HCT116 (cell line): ENCODE measurements around the gene TEX2. TPM values are rescaled to one million over a fixed set of nuclear protein-coding genes. Genes with fewer than 3 reads are reported as not detected.

Experiments
- ATAC-seq: fragments of 200-7000 bp; cut with Tn5 transposase; 2 replicates; pipeline ENCODE4 v1.9.1; 2020; ENCODE audit warnings: mild to moderate bottlenecking, moderate library complexity
- BruUV-seq: library from RNA; stranded (reverse); fragments of 400-500 nt; replicated peaks from 2 replicates; lab custom pipeline; 2021; lab: Mats Ljungman, UMichigan
- CTCF ChIA-PET: fragments of 300-600 bp; sonication (Branson Sonifier 250); formaldehyde crosslinking; loops from one replicate; lab custom pipeline; 2021; ENCODE audit warnings: antibody characterized with exemption; lab: Charles Lee
- POLR2A ChIA-PET: fragments of 300-600, 350-600 bp; sonication (Branson Sonifier 250); formaldehyde crosslinking; loops from one replicate; lab custom pipeline; 2021; ENCODE audit warnings: antibody characterized with exemption; lab: Charles Lee
- RAD21 ChIA-PET, 2 experiments: fragments of 300-600 bp; sonication (Branson Sonifier 250); formaldehyde crosslinking; loops; one replicate each; lab custom pipeline; 2023; ENCODE audit warnings: low total read pairs in 2 of 2; ENCODE audit not compliant: uncharacterized antibody in 2 of 2, unreplicated experiment in 2 of 2, low non-redundant PET in 1 of 2; lab: Charles Lee
- DNase-seq: peaks from one replicate; pipeline ENCODE4 v3.0.0-alpha.2; 2010; ENCODE audit warnings: low read depth, low spot score
- H2AFZ ChIP-seq: fragments of 200-600 bp; shearing (Covaris generic), sonication (generic); 2 replicates; pipeline ENCODE4 v1.6.1; 2017; ENCODE audit warnings: low read depth, mixed run types, mixed read lengths, antibody characterized with exemption, low read length; ENCODE audit not compliant: poor library complexity, severe bottlenecking
- H3K27ac ChIP-seq: 2 replicates; pipeline ENCODE4 v1.5.1; 2012; ENCODE audit warnings: low read depth, low read length
- H3K27me3 ChIP-seq: fragments of 200-600 bp; sonication (generic); 2 replicates; pipeline ENCODE4 v1.6.1; 2016; ENCODE audit warnings: mixed run types, low read length, mixed read lengths; ENCODE audit not compliant: insufficient read depth
- H3K36me3 ChIP-seq, 2 experiments: fragments of 200-500 bp in 1 of 2; fragments of 200-600 bp in 1 of 2; sonication (Bioruptor generic) in 1 of 2; sonication (generic) in 1 of 2; 2 replicates each; pipeline versions ENCODE4 v1.5.1 to v1.6.1; 2014 to 2016; ENCODE audit warnings: low read length in 2 of 2, inconsistent platforms in 1 of 2, mixed read lengths in 1 of 2, mixed run types in 1 of 2; ENCODE audit not compliant: insufficient read depth in 2 of 2, control insufficient read depth in 1 of 2
- H3K4me1 ChIP-seq, 2 experiments: fragments of 200-600 bp in 1 of 2; sonication (generic) in 1 of 2; 2 replicates each; pipeline versions ENCODE4 v1.5.1 to v1.6.1; 2012 to 2017; ENCODE audit warnings: low read length in 2 of 2, inconsistent platforms in 1 of 2, mild to moderate bottlenecking in 1 of 2, mixed read lengths in 1 of 2, mixed run types in 1 of 2, moderate library complexity in 1 of 2; ENCODE audit not compliant: insufficient read depth in 2 of 2, control insufficient read depth in 1 of 2
- H3K4me2 ChIP-seq: fragments of 200-600 bp; sonication (generic); 2 replicates; pipeline ENCODE4 v1.6.1; 2017; ENCODE audit warnings: mixed run types, low read length, mixed read lengths
- H3K4me3 ChIP-seq, 2 experiments: fragments of 200-600 bp in 1 of 2; sonication (generic) in 1 of 2; replicated peaks in 1 of 2; 2 replicates each; pipeline ENCODE4 v1.5.1; 2011 to 2016; ENCODE audit warnings: low read length in 2 of 2, control low read depth in 1 of 2, low read depth in 1 of 2, mild to moderate bottlenecking in 1 of 2, mixed read lengths in 1 of 2, mixed run types in 1 of 2
- H3K79me2 ChIP-seq: fragments of 200-600 bp; sonication (generic); 2 replicates; pipeline ENCODE4 v1.6.1; 2017; ENCODE audit warnings: mild to moderate bottlenecking, mixed run types, low read length, moderate library complexity, mixed read lengths; ENCODE audit not compliant: insufficient read depth
- H3K9ac ChIP-seq: fragments of 200-600 bp; sonication (generic); 2 replicates; pipeline ENCODE4 v1.6.1; 2016; ENCODE audit warnings: low read length, mixed read lengths
- H3K9me2 ChIP-seq: fragments of 200-600 bp; sonication (generic), shearing (Covaris generic); 2 replicates; pipeline ENCODE4 v1.6.1; 2017; ENCODE audit warnings: mixed run types, mild to moderate bottlenecking, moderate library complexity; ENCODE audit not compliant: insufficient read depth
- H3K9me3 ChIP-seq, 2 experiments: fragments of 200-500 bp in 1 of 2; fragments of 200-600 bp in 1 of 2; sonication (Bioruptor generic) in 1 of 2; sonication (generic) in 1 of 2; 2 replicates each; pipeline ENCODE4 v1.6.1; 2014 to 2017; ENCODE audit warnings: low read length in 2 of 2, mixed read lengths in 2 of 2, inconsistent platforms in 1 of 2, low read depth in 1 of 2, mild to moderate bottlenecking in 1 of 2, mixed run types in 1 of 2, moderate library complexity in 1 of 2; ENCODE audit not compliant: control insufficient read depth in 1 of 2, insufficient read depth in 1 of 2
- H4K20me1 ChIP-seq: fragments of 200-600 bp; sonication (generic), shearing (Covaris generic); 2 replicates; pipeline ENCODE4 v1.6.1; 2017; ENCODE audit warnings: mixed run types, mild to moderate bottlenecking, moderate library complexity; ENCODE audit not compliant: insufficient read depth
- CBX3 ChIP-seq: IDR thresholded peaks from 2 replicates; pipeline ENCODE4 v1.6.1; 2012; ENCODE audit warnings: low read depth
- CEBPB ChIP-seq: IDR thresholded peaks from 2 replicates; pipeline ENCODE4 v1.6.1; 2012; ENCODE audit warnings: low read depth
- CTCF ChIP-seq, 3 experiments: fragments of 200-600 bp in 1 of 3; sonication (generic) in 1 of 3; IDR thresholded peaks in 2 of 3; conservative IDR thresholded peaks in 1 of 3; 2 replicates each; pipeline ENCODE4 v1.5.1; 2012 to 2017; ENCODE audit warnings: low read depth in 2 of 3, low read length in 2 of 3, antibody characterized with exemption in 1 of 3, borderline replicate concordance in 1 of 3, control low read depth in 1 of 3, mild to moderate bottlenecking in 1 of 3, mixed read lengths in 1 of 3, mixed run types in 1 of 3, moderate library complexity in 1 of 3; ENCODE audit not compliant: insufficient read depth in 1 of 3
- EGR1 ChIP-seq: IDR thresholded peaks from 2 replicates; pipeline ENCODE4 v1.6.1; 2012; ENCODE audit warnings: low read depth
- EZH2 ChIP-seq: fragments of 200-600 bp; sonication (generic); IDR thresholded peaks from 2 replicates; pipeline ENCODE4 v1.6.1; 2017; ENCODE audit warnings: antibody characterized with exemption, mixed run types
- EZH2phosphoT487 ChIP-seq: fragments of 200-600 bp; IDR thresholded peaks from 2 replicates; pipeline ENCODE4 v1.6.1; 2018; ENCODE audit warnings: antibody characterized with exemption, borderline replicate concordance
- FOSL1 ChIP-seq: IDR thresholded peaks from 2 replicates; pipeline ENCODE4 v1.6.1; 2012; ENCODE audit warnings: low read depth
- JUND ChIP-seq: IDR thresholded peaks from 2 replicates; pipeline ENCODE4 v1.6.1; 2012
- MAX ChIP-seq: IDR thresholded peaks from 2 replicates; pipeline ENCODE4 v1.6.1; 2012
- POLR2A ChIP-seq: IDR thresholded peaks from 2 replicates; pipeline ENCODE4 v1.7.0; 2011; ENCODE audit warnings: borderline replicate concordance; ENCODE audit not compliant: insufficient read depth, insufficient read length; ENCODE audit errors: extremely low read depth
- SIN3A ChIP-seq: IDR thresholded peaks from 2 replicates; pipeline ENCODE4 v1.6.1; 2012; ENCODE audit warnings: low read depth
- SP1 ChIP-seq: IDR thresholded peaks from 2 replicates; pipeline ENCODE4 v1.6.1; 2012; ENCODE audit warnings: low read depth
- TCF7L2 ChIP-seq: IDR thresholded peaks from 2 replicates; pipeline ENCODE4 v1.7.0; 2011; ENCODE audit warnings: borderline replicate concordance, inconsistent platforms; ENCODE audit not compliant: insufficient read depth, insufficient read length; ENCODE audit errors: extremely low read depth
- YY1 ChIP-seq: IDR thresholded peaks from 2 replicates; pipeline ENCODE4 v1.6.1; 2011; ENCODE audit warnings: low read length, low read depth, moderate library complexity, mild to moderate bottlenecking; ENCODE audit not compliant: insufficient replicate concordance; ENCODE audit errors: extremely low read depth
- ZBTB33 ChIP-seq: IDR thresholded peaks from 2 replicates; pipeline ENCODE4 v1.6.1; 2011; ENCODE audit warnings: mild to moderate bottlenecking, low read length, moderate library complexity; ENCODE audit not compliant: insufficient replicate concordance; ENCODE audit errors: extremely low read depth
- ZNF274 ChIP-seq: fragments of 200-500 bp; sonication (Bioruptor generic); IDR thresholded peaks from 2 replicates; pipeline ENCODE4 v1.6.1; 2014; ENCODE audit warnings: mild to moderate bottlenecking, low read depth, low read length, inconsistent platforms
- intact Hi-C: fragments of 100-400 bp; cut with micrococcal nuclease; formaldehyde crosslinking; loops from 2 replicates; pipeline ENCODE4 v1.10.0; 2022
- total RNA-seq: library from RNA; stranded (reverse); gene quantifications from one replicate; pipeline ENCODE4 v1.2.1, GENCODE V29; 2021; ENCODE audit not compliant: unreplicated experiment

TEX2 gene
- total RNA-seq, 1 experiment from 2014 or later: 24.6 TPM

GRCh38 chr17:64234961-64235360 lies 28.1 kb downstream of the TEX2 start:
- TF ChIP-seq YY1 (no peak), TCF7L2 (no peak), EZH2 (no peak), FOSL1 (no peak), SIN3A (no peak), CBX3 (no peak), SP1 (no peak), EGR1 (no peak), CEBPB (no peak), MAX (no peak), EZH2phosphoT487 (no peak), POLR2A (no peak), JUND (no peak), CTCF (IDR thresholded peaks at IDR 0.05 in 2 of 3, conservative IDR thresholded peaks at IDR 0.05 in 1 of 3; ENCODE audit: borderline replicate concordance in 1 of 3, insufficient read depth in 1 of 3, low read depth in 2 of 3, low read length in 2 of 3) (no peak), ZBTB33 (no peak), ZNF274 (no peak)
- Histone ChIP-seq H3K36me3 (no peaks in the 10 kb centered on the region), H3K9me3 (no peaks in the 10 kb centered on the region), H3K4me1 (peaks cover 2 to 12% of the 10 kb centered on the region in 2 experiments; a peak in 3 of 4 replicates), H3K27ac (no peak overlapping the region), H3K4me2 (no peak overlapping the region), H3K4me3 (no peak overlapping the region), H4K20me1 (no peaks in the 10 kb centered on the region), H3K9ac (no peak overlapping the region), H2AFZ (no peak overlapping the region), H3K27me3 (no peaks in the 10 kb centered on the region), H3K79me2 (peaks cover 35% of the 10 kb centered on the region), H3K9me2 (no peaks in the 10 kb centered on the region)
- RAD21 ChIA-PET: no interaction called here
- intact Hi-C loops: no loop called here
- CTCF ChIA-PET: no interaction called here
- ATAC-seq: no peak
- no TSS peak for BruUV-seq
- no peak for DNase-seq
- POLR2A ChIA-PET: no interaction called here
